HG02973 (cell line): ENCODE data around the gene KHDC1L.
"Not testable (repeated sequence)": the region's sequence is repeated elsewhere in the genome, so short reads cannot be mapped to it uniquely, and the experiment has no call there.

ENCODE experiments used
- ATAC-seq: cut with Tn5 transposase; IDR thresholded peaks from one replicate; pipeline ENCODE4 v1.9.1; 2021; ENCODE audit warnings: moderate library complexity; ENCODE audit not compliant: unreplicated experiment

KHDC1L gene, protein sequence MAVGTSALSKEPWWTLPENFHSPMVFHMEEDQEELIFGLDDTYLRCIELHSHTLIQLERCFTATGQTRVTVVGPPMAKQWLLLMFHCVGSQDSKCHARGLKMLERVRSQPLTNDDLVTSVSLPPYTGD

DNA sequence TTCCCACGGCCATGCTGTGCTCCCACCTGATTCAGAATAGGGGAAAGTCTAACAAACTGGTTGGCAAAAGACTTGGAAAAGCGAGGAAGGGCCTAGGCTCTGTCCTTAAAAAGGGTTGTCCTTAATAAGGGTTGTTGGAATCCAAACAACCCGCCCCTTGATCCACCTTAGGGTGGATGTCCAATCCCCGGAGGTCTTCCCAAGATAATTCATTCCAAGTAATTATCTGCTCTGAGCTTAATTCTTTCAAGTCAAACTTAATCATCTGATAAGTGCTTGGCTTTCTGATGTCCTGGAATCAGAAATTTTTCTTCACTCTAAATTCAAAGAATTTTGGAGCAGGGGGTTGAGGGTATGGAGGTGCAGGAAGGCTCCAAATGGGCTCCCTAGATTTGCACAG, at the start of gene KHDC1L:
Gene KHDC1L, minus strand, starts transcription at position 101 of the 400 bp plus-strand sequence. Its CDS starts 88 bp downstream, at position 13.
- ATAC-seq: no peak

DNA sequence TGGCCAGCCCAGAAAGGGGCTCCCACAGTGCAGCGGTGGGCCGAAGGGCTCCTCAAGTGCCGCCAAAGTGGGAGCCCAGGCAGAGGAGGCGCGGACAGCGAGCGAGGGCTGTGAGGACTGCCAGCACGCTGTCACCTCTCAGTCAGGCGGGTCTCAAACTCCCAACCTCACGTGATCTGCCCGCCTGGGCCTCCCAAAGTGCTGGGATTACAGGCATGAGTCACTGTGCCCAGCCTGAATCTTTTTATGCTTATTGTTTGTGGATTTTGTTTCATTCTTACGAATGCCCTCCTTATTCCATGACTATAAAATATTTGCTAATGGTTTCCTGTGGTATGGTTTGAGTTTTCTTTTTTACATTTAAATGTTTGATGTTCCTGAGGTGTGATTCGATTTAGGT, 44.0 kb upstream of the KHDC1L start:
- not testable (repeated sequence) for ATAC-seq

DNA sequence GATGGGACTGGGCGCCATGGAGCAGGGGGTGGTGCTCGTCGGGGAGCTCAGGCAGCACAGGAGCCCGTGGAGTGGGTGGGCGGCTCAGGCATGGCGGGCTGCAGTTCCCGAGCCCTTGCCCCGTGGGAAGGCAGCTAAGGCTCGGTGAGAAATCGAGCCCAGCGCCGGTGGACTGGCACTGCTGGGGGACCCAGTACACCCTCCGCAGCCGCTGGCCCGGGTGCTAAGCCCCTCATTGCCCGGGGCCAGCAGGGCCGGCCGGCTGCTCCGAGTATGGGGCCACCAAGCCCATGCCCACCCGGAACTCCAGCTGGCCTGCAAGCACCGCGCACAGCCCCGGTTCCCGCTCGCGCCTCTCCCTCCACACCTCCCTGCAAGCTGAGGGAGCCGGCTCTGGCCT, 43.6 kb upstream of the KHDC1L start:
- not testable (repeated sequence) for ATAC-seq

DNA sequence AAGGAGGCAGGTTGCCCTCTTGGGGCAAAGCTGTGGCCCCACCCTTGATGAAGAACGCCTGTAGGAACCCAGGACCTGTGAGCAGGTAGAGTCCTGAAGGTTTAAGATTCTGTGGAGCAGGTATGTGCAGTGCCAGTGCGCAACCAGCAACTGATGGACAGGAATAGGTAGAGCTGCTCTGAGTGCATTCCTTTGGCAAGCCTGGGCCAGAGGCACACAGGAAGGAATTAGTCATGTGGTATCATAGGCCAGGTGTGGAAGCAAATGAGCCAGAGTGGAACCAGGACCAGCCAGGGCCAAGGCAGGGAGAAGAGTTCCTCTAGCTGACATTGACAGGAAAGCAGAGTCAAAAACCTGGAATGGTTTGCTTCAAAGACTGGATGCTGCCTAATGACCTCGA, 39.1 kb upstream of the KHDC1L start:
- no peak for ATAC-seq

DNA sequence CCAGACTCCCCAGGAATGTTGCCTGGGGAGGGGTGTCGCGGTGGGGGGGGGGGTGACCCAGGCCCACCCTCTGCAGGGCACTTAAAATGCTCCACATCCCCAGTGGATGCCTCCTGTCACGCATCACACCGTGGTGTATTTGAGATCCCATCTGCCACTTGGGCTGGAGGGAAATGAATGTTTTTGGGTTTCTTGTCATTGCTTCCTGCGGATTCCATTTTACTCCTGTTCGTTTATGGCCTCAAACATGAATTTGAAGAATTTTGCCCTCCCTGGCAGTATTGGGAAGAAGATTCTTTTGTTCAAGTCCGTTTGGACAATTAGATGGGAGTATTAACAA, 38.2 kb upstream of the KHDC1L start:
- no peak for ATAC-seq

DNA sequence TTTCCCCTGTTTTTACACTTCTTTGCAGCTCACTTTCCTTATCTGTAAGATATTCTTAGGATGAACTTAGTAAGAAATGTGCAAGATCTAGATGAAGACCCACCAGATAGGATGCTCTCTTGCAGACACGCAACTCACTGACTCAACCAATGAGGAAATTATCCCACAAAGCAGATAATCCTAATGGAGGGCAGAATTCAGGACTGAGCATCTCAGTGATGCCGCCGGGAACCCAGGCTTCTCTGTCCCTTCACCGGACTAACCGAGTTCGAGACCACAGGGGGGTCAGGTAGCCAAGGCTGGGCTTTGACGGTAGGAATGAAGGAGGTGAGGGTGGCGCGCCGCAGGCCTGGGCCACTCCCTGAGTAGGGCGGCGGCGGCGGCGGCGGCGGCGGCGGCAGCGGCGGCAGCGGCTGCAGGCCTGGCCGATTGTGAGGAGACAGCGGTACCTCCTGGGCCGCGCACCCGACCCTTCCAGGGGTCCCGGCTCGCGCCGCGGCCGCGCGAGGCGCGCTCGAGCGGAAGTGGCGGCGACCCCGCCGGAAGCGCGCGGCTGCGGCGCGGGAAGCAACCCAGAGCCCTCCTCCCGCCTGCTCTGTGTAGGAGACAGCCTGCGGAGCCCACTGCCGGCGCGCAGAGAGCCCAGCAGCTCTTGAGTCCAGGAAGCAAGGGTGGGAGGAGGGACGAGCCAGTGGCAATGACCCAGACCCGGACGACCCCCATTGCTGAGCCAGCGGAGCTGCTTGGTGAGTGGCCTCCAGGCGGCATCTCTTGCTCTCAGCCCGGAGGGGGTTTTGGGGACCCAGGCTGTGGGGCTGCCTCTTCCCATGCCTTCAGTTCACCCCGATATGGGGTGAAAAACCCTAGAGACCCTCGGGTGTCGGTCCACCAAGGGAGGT, 37.6 kb upstream of the KHDC1L start, which contains the start of gene KHDC1:
Gene KHDC1, minus strand, starts transcription at position 526 of the 899 bp plus-strand sequence. CDS start 20,679 bp downstream, outside the sequence.
- peak; percentile 87 for ATAC-seq

DNA sequence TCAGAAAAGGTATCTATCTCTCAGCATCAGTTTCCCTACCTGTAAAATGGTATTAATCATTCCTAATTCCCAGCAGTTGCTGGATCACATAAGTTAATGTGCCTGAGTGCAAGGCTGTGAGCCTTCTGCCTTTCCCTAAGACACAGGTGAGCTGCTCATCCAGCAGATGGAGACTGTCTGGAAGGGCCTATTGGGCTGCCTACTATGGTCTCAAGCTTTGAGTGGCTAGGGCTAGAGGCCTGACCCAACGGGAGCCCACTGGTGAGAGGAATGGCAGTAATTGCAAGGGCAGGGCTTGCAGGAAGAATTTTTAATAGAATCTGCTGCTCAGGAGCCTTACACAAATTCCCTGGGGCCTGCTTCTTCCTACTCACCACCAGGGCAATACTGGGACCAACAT, 33.4 kb upstream of the KHDC1L start:
- no peak for ATAC-seq

DNA sequence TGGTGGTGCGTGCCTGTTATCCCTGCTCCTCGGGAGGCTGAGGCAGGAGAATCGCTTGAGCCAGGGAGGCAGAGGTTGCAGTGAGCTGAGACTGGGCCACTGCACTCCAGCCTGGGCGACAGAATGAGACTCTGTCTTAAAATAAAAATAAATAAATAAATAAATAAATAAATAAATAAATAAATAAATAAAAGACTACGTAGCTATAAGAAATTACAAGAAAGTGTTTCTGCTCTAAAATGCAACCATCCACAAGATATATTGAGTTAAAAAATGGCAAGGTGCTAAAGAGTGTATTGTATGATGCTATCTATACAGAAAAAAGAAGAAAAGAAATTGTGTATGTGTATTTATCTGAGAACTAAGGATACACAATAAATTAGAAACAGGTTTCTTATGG, 29.0 kb upstream of the KHDC1L start:
- not testable (repeated sequence) for ATAC-seq

DNA sequence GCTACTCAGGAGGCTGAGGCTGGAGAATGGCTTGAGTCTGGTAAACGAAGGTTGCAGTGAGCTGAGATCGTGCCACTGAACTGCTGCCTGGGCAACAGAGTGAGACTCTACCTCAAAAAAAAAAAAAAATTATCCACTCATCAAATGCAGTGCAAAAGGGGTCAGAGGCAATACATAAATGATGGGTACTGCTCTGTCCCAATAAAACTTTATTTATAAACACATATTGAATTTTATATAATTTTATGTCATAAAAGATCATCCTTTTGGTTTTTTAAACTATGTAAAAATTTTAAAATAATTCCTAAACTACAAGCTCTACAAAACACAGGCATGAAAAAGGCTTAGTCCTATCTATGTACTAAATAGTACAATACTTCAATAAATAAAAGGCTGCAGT, 27.4 kb upstream of the KHDC1L start:
- ATAC-seq: no peak

DNA sequence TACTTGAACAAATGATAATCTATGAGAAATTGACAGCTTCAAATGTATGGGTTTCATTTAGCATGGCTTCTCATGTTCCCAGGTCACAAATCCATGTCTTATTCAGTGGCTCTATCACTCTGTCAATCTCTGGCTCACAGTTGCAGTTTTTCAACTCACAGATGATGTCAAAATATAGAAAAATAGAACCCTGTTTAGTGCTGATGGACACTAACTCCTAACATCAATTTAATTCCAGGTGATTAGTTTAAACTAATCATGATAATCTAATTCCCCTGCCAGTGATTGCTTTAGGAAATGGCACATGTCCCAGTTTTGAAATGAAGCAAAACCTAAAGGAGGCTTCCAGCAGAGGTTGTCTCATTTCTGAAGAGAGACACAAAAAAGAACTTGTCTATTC, 24.7 kb upstream of the KHDC1L start:
- ATAC-seq: no peak

DNA sequence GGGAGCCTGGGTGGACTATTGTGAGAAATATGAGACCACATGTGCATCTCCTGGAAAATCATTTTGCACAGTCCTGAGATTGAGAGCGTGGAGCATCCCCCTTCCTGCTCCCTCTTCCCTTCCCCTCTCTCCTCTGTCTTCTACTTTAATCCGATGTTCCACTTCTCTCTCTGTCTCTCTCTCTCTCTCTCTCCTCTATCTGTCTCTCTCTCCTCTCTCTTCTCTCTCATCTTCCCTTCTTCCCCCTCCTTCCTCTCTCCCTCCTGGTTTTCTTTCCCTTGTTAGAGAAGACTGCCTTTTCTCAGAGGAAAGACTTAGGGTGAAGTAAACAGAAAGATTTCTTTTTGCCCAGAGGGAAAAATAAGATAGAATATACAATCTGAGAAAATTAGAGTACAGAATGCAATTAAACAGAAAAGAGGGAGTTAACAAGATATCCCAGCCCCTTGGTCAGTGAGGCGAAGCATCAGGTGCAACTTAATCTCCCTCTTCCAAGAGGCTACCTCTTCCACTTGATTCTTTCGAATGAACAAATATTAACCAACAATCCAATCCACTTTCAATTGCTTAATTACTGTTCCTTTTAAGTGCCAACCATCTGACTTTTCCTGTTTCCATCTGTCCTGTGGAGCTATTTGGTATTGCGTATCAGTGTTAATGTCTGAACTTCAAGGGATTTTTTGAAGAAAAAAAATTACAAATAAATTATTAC, 23.1 kb upstream of the KHDC1L start:
- ATAC-seq: no peak

DNA sequence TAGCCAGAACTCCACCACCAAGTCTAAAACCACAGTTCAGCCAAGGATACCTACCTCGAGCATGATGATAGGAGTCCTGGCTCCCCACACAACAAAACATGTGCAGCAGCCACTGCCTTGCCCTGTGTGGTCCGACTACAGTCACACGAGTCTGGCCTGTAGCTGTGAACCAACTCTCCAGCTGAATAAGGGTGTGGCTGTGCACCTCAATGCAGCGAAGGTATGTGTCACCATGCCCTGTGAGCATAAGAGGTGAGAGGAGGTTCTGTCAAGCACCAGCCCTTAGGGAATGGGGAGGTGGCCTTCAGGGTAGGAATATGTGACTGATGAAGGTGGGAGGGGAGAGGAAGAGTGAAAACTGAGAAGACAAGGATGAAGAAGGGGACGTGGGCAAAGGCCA, 16.7 kb upstream of the KHDC1L start:
- ATAC-seq: no peak

DNA sequence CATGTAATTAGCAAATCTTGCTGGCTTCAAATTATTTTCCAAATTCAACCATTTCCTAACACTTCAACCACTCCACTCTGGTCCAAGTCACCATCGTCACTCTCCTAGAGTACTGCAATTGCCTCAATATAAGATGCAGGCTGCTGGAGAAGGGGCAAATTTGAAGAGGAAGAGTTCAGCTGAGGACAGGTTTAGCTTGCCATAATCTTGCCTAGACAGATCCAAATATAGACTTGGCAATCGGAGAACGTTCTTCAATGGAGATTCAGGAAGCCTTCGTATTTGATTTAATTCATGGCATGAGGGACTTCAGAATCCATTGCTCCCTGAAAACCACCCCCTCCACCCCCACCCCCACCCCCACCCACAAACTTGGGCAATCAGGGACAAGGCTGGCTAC, 15.4 kb upstream of the KHDC1L start:
- ATAC-seq: no peak

DNA sequence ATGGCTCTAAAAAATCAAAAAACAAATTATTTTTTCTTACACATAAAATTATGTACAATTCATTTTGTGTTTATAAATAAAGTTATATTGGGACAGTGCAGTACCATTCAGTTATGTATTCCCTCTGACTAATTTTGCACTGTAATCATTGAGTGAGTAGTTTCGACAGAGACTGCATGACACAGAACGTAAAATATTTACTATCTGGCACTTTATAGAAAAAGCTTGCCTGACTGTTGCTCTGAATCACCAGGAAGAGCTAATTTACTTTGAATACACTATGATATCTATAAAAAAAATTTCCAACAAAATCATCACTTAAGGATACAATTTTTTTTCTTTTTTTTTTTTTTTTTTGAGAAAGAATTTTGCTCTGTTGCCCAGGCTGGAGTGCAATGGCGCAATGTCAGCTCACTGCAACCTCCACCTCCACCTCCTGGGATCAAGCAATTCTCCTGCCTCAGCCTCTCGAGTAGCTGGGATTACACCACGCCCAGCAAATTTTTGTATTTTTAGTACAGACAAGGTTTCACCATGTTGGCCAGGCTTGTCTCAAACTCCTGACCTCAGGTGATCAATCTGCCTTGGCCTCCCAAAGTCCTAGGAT, 11.0 kb upstream of the KHDC1L start:
- ATAC-seq: no peak

DNA sequence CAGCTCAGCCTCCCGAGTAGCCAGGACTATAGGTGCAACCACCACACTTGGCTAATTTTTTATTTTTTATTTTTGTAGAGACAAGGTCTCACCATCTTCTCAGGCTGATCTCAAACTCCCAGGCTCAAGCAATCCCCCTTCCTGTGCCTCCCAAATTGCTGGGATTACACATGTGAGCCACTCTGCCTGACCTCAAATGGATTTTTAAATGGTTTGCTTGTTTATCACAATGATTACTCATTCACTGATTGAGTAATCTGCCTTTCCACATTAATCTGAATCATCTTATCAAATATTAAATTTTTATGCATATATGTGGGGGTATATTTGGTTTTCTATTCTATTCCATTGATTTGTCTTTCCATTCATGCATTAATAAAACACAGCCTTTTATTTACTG, 9.4 kb upstream of the KHDC1L start:
- ATAC-seq: no peak

DNA sequence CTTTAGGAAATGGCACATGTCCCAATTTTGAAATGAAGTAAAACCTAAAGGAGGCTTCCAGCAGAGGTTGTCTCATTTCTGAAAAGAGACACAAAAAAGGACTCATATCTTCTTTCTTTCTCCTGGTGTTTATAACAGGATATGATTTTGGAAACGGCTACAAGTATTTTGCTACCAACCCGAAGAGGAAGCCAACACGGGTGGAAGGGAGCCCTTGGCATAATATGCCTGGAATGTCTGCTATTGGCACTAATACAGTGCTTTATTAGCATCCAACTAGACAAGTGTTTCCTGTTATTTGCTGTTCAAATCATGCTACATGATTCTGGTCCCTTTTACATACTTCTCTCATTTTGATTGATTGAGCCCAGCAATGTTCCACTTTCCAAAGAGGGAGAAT, 8.7 kb upstream of the KHDC1L start:
- ATAC-seq: not testable (repeated sequence)

DNA sequence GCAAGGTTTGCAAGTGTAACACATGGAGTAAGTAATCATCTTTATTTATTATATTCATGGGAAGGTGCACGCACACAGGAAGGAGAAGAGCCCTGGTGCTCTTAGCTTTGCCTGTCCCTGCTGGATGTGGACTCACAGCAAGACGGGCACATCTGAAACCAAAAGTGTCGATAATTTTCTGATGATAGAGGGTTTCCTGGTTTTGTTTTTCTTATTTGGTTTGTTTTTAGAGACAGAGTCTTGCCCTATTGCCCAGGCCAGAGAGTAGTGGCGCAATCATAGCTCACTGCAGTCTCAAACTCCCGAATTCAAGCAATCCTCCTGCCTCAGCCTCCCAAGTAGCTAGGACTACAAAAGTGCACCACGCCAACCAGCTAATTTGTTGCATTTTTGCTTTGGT, 7.8 kb upstream of the KHDC1L start:
- no peak for ATAC-seq

DNA sequence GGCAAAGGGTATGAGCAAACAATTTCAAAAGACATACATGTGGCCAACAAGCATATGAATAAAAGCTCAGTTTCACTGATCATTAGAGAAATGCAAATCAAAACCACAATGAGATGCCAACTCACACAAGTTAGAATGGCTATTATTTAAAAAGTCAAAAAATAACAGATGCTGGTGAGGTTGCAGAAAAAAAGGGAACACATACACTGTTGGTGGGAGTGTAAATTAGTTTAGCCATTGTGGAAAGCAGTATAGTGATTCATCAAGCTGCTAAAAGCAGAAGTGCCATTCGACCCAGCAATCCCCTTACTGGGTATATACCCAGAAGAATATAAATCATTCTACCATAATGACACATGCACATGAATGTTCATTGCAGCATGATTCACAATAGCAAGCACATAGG, 6.7 kb upstream of the KHDC1L start:
- ATAC-seq: no peak

DNA sequence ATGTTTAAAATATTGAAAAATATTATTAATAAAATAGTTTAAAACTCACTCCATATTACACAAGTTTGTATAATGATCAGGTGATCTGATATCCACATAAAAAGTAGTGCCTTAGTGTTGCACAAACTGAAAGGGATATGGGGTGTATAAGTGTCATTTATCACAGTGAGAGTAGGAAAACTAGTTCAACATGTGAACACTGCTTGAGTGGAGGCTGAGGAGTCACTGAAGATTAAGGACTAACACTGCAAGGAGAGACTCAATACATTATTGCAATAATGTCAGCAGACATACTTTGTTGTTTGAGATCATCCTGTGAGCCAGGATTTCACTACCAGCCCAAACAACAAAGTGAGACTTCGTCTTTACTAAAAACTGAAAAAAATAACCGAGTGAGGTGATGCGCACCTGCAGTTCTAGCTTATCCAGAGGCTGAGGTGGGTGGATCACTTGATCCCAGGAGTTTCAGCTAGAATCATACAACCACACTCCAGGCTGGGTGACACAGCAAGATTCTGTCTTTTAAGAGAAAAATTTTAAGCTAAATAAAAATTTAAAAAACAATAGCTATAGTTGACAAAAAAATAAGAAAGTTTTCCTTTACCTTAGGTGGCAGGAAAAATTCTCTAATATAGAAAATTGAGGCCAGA, 2.4 kb upstream of the KHDC1L start:
- no peak for ATAC-seq

DNA sequence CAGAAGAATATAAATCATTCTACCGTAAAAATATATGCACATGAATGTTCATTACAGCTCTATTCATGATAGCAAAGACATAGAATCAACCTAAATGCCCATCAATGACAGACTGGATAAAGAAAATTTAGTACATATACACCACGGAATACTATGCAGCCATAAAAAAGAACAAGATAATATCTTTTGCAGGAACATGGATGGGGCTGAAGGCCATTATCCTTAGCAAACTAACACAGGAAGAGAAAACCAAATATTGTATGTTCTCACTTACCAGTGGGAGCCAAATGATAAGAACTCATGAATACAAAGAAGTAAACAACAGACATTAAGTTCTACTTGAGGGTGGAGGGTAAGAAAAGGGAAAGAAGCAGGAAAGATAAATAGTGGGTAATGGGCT, 8.4 kb downstream of the KHDC1L start:
- no peak for ATAC-seq

DNA sequence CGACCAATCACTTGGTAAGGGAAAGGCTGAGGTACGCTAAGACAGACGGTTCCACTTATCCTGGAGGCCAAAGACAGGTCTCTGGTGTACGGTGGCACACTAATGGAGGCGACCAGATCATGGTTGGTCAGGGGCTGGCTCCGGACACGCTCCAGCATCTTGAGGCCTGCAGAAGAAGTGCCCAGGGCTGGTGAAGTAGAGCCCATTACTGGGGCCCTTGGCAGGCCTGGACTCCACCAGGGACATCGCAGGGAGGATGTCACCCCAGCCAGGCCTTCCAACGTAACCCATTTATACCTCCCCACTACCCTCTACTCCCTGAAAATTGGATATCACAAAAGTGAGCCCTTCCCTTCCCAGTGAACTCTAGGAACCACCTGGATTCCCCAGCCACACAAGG, 16.2 kb downstream of the KHDC1L start:
- ATAC-seq: no peak
